Stimulated activated naive CD8-positive, alpha-beta T cell treated with anti-CD3 and anti-CD28 coated beads, Interleukin-15, amount 100 ng/mL, for 72 hours (primary cell): ENCODE data around the gene FAM181B.

Experiments
- ATAC-seq: fragments of 150-1000 bp; cut with Tn5 transposase; 2 replicates; pipeline ENCODE4 v1.10.0; 2021; ENCODE audit warnings: mild to moderate bottlenecking, moderate library complexity
- DNase-seq, 2 donors: peaks; one replicate each; pipeline ENCODE4 v3.0.0; 2021 to 2022
- H3K27ac Mint-ChIP-seq, 2 donors: one replicate each; pipeline ENCODE4 v1.8.0; 2022; ENCODE audit warnings: mild to moderate bottlenecking in 2 of 2, mixed read lengths in 2 of 2, moderate library complexity in 2 of 2
- H3K27me3 Mint-ChIP-seq: one replicate; pipeline ENCODE4 v1.8.0; 2022; ENCODE audit warnings: mixed read lengths
- H3K4me1 Mint-ChIP-seq: one replicate; pipeline ENCODE4 v1.8.0; 2022; ENCODE audit warnings: mild to moderate bottlenecking, mixed read lengths
- H3K4me3 Mint-ChIP-seq, 2 donors: one replicate each; pipeline ENCODE4 v1.8.0; 2022; ENCODE audit warnings: mild to moderate bottlenecking in 2 of 2, mixed read lengths in 2 of 2, moderate library complexity in 1 of 2
- H3K9me3 Mint-ChIP-seq, 2 donors: one replicate each; pipeline ENCODE4 v1.8.0; 2022; ENCODE audit warnings: mixed read lengths in 2 of 2

FAM181B gene

GRCh38 chr11:82753921-82754320 lies 20.3 kb upstream of the FAM181B start:
- H3K4me1 Mint-ChIP-seq = peaks cover 45% of the 10 kb centered on the region
- ATAC-seq = no peak
- H3K4me3 Mint-ChIP-seq = no peak overlapping the region
- H3K27ac Mint-ChIP-seq = no peak overlapping the region
- peaks cover 10% of the 10 kb centered on the region for H3K27me3 Mint-ChIP-seq
- no peak for DNase-seq
- no peaks in the 10 kb centered on the region for H3K9me3 Mint-ChIP-seq

- H3K4me1 Mint-ChIP-seq = peaks cover 39% of the 10 kb centered on the region
- H3K9me3 Mint-ChIP-seq = no peaks in the 10 kb centered on the region
- ATAC-seq (no peak), DNase-seq (no peak)
- H3K4me3 Mint-ChIP-seq = no peak overlapping the region
- no peak overlapping the region for H3K27ac Mint-ChIP-seq
- peaks cover 10% of the 10 kb centered on the region for H3K27me3 Mint-ChIP-seq
These were observed 19.1 kb upstream of the FAM181B start for GRCh38 chr11:82752801-82753200.

GRCh38 chr11:82750643-82751139 lies 17.0 kb upstream of the FAM181B start:
- H3K9me3 Mint-ChIP-seq = no peaks in the 10 kb centered on the region
- peak overlapping the region in 1 of 2 donors; percentile 23 for H3K27ac Mint-ChIP-seq
- H3K4me1 Mint-ChIP-seq = peaks cover 24% of the 10 kb centered on the region
- peaks cover 10% of the 10 kb centered on the region for H3K27me3 Mint-ChIP-seq
- ATAC-seq = peak; percentile 85
- H3K4me3 Mint-ChIP-seq = peak overlapping the region; percentile 64 to 71
- peak; percentile 20 to 34 for DNase-seq

- ATAC-seq = no peak
- Mint-ChIP-seq H3K4me1 (peaks cover 24% of the 10 kb centered on the region), H3K27me3 (peaks cover 7% of the 10 kb centered on the region), H3K27ac (no peak overlapping the region), H3K4me3 (no peak overlapping the region), H3K9me3 (peaks cover 0 to 6% of the 10 kb centered on the region in 2 donors)
- no peak for DNase-seq
These were observed 13.8 kb upstream of the FAM181B start for GRCh38 chr11:82747471-82747870.

- no peak for DNase-seq
- Mint-ChIP-seq H3K9me3 (no peaks in the 10 kb centered on the region), H3K4me1 (no peaks in the 10 kb centered on the region), H3K4me3 (no peak overlapping the region), H3K27ac (no peak overlapping the region), H3K27me3 (peaks cover 66% of the 10 kb centered on the region)
- no peak for ATAC-seq
These were observed 4.4 kb upstream of the FAM181B start for GRCh38 chr11:82738091-82738490.

- Mint-ChIP-seq H3K27ac (no peak overlapping the region), H3K27me3 (peaks cover 84% of the 10 kb centered on the region), H3K4me3 (peak overlapping the region; percentile 75 to 76), H3K4me1 (peaks cover 12% of the 10 kb centered on the region), H3K9me3 (no peaks in the 10 kb centered on the region)
- ATAC-seq (no peak), DNase-seq (peak in 1 of 2 donors; percentile 8)
These were observed 436 bp upstream of the FAM181B start for GRCh38 chr11:82734120-82734479.

GRCh38 chr11:82732734-82733443 lies 775 bp downstream of the FAM181B start:
- ATAC-seq (peak; percentile 57), DNase-seq (peak; percentile 24 to 39)
- no peak overlapping the region for H3K27ac Mint-ChIP-seq
- peaks cover 79% of the 10 kb centered on the region for H3K27me3 Mint-ChIP-seq
- no peaks in the 10 kb centered on the region for H3K9me3 Mint-ChIP-seq
- H3K4me1 Mint-ChIP-seq = peaks cover 12% of the 10 kb centered on the region
- H3K4me3 Mint-ChIP-seq = peak overlapping the region; percentile 75 to 76

- peaks cover 12% of the 10 kb centered on the region for H3K4me1 Mint-ChIP-seq
- H3K27ac Mint-ChIP-seq = no peak overlapping the region
- ATAC-seq = peak; percentile 2
- DNase-seq = no peak
- no peaks in the 10 kb centered on the region for H3K9me3 Mint-ChIP-seq
- peaks cover 82% of the 10 kb centered on the region for H3K27me3 Mint-ChIP-seq
- H3K4me3 Mint-ChIP-seq = peak overlapping the region; percentile 51 to 56
These were observed 1.3 kb downstream of the FAM181B start for GRCh38 chr11:82732348-82732733.

- H3K9me3 Mint-ChIP-seq = no peaks in the 10 kb centered on the region
- H3K27me3 Mint-ChIP-seq = peaks cover 82% of the 10 kb centered on the region
- no peak overlapping the region for H3K27ac Mint-ChIP-seq
- peak overlapping the region in 1 of 2 donors; percentile 51 for H3K4me3 Mint-ChIP-seq
- peaks cover 12% of the 10 kb centered on the region for H3K4me1 Mint-ChIP-seq
- no peak for ATAC-seq
- no peak for DNase-seq
These were observed 1.9 kb downstream of the FAM181B start for GRCh38 chr11:82731691-82732277.

- H3K27me3 Mint-ChIP-seq = peaks cover 87% of the 10 kb centered on the region
- peaks cover 12% of the 10 kb centered on the region for H3K4me1 Mint-ChIP-seq
- ATAC-seq (no peak), DNase-seq (no peak)
- no peaks in the 10 kb centered on the region for H3K9me3 Mint-ChIP-seq
- H3K4me3 Mint-ChIP-seq = no peak overlapping the region
- no peak overlapping the region for H3K27ac Mint-ChIP-seq
These were observed 2.9 kb downstream of the FAM181B start for GRCh38 chr11:82730754-82731153.

GRCh38 chr11:82730286-82730685 lies 3.4 kb downstream of the FAM181B start:
- Mint-ChIP-seq H3K27ac (no peak overlapping the region), H3K4me1 (peaks cover 12% of the 10 kb centered on the region), H3K4me3 (no peak overlapping the region), H3K27me3 (peaks cover 88% of the 10 kb centered on the region), H3K9me3 (no peaks in the 10 kb centered on the region)
- DNase-seq = no peak
- no peak for ATAC-seq

- H3K4me3 Mint-ChIP-seq = no peak overlapping the region
- H3K27me3 Mint-ChIP-seq = peaks cover 32% of the 10 kb centered on the region
- no peaks in the 10 kb centered on the region for H3K9me3 Mint-ChIP-seq
- H3K27ac Mint-ChIP-seq = no peak overlapping the region
- no peaks in the 10 kb centered on the region for H3K4me1 Mint-ChIP-seq
- DNase-seq (no peak), ATAC-seq (peak; percentile 27)
These were observed 9.6 kb downstream of the FAM181B start for GRCh38 chr11:82724026-82724425.

GRCh38 chr11:82722231-82722630 lies 11.4 kb downstream of the FAM181B start:
- Mint-ChIP-seq H3K27ac (no peak overlapping the region), H3K9me3 (no peaks in the 10 kb centered on the region), H3K4me3 (no peak overlapping the region), H3K27me3 (peaks cover 20% of the 10 kb centered on the region), H3K4me1 (no peaks in the 10 kb centered on the region)
- no peak for DNase-seq
- ATAC-seq = no peak

- Mint-ChIP-seq H3K4me1 (no peaks in the 10 kb centered on the region), H3K27ac (no peak overlapping the region), H3K4me3 (no peak overlapping the region), H3K27me3 (peaks cover 2% of the 10 kb centered on the region), H3K9me3 (no peaks in the 10 kb centered on the region)
- ATAC-seq = no peak
- no peak for DNase-seq
These were observed 13.2 kb downstream of the FAM181B start for GRCh38 chr11:82720267-82721065.

GRCh38 chr11:82719361-82720105 lies 14.1 kb downstream of the FAM181B start:
- no peak for ATAC-seq
- H3K27ac Mint-ChIP-seq = no peak overlapping the region
- H3K4me3 Mint-ChIP-seq = no peak overlapping the region
- DNase-seq = no peak
- no peaks in the 10 kb centered on the region for H3K9me3 Mint-ChIP-seq
- no peaks in the 10 kb centered on the region for H3K27me3 Mint-ChIP-seq
- H3K4me1 Mint-ChIP-seq = no peaks in the 10 kb centered on the region
